OCI-M2 (cell line): ENCODE data around the gene PHF2.

Source experiments
- DNase-seq: peaks from one replicate; lab custom pipeline; 2025; ENCODE audit not compliant: unreplicated experiment; lab: John Stamatoyannopoulos, UW

PHF2 gene

DNA sequence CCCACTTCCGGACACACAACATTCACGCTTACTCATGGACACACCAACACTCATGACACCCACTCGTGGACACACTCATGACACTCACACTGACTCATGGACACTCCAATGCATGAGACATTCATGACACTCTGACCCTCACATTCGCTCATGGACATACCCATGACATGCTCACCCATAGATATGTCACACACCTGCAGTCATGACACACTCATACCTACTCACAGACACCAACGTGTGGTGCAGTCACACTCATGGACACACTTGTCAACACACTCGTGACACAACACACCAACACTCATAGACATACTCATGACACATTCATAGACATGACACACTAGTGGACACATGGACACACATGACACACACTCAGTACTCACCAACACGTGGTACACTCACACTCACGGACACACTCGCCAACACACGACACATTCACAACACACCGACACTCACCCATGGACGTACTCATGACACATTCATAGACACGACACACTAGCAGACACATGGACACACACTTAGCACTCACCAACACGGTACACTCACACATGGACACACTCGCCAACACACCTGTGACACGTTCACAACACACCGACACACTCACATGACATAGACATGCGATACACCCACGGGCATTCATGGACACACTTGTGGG is 73.4 kb downstream of the PHF2 start:
- no peak for DNase-seq

DNA sequence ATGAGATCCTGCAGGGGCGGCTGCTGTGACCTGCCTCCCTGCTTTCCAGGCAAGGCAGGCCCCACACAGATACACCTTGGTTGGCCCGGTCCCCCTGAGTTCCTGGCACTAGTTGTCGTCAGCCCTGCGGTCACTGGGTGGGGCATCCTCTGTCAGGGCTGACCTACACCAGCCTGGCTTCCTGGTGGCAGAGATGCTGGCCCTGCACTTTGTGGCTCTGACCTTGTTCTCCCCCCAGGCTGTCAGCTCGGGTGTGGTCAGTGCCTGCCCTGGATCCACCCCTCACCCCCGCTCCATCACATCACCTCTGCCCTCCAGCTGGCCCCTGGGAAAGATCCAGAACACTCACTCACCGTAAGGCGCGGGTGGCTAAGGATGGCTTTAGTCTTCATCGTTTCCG is 74.1 kb downstream of the PHF2 start:
- no peak for DNase-seq

DNA sequence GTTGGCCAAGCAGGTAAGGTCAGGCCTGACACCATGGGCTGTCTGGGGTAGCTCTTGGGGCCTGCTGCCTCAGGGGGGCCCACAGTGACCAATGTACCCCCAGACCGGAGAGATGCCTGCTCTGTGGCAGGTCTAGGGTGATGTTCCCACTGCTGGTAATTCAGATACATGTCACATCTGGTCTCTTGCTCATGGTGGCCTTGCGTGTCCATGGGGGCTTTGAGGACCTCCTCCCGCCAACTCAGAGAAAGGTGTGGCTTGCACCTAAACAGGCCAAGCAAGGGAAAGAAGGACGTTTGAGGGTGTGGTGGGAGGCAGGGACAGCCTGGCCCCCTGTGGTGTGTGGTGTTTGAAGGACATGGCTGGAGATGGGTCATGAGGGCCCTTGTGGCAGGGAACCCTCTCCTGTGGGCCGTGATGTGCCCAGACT is 75.2 kb downstream of the PHF2 start:
- DNase-seq: no peak

DNA sequence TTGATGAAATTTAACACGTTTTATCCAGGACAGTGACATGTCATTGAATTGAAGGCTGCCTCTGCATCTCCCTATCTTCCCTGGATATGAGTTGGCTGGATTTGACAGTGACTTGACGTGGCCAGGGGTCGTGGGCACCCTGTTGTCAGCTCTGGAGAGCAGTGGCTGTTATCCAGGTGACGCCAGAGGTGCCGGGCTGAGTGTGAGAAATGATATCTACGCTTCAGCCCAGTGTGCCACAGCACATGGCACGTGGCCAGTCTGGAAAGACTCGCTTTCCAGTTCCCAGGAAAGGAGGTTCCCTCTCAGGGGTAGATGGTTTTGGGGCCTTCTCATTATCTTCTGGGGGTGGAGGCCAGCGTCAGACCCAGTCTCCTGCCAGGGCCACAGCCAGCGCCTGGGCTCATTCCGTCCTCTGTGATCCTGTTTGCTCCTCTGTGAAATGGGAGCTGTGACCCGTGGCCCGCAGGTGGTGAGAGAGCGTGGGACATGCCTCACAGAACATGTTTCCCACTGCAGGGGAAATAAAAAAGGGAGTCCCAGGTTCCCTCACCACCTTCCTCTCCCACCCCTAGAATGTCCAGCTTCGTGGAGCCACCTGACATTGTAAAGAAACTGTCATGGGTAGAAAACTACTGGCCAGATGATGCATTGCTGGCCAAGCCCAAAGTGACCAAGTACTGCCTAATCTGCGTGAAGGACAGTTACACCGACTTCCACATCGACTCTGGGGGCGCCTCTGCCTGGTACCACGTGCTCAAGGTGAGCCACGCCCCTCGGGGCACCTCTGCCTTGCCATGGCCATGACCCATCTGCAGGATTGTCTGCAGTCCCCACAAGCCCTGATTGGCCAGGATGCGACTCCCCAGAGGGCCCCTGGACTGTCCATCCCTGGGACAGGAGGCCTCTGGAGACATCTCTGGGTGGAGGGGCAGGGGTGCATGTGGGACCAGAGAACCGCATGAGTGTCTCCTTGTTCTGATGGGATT is 76.5 kb downstream of the PHF2 start:
- DNase-seq: no peak

DNA sequence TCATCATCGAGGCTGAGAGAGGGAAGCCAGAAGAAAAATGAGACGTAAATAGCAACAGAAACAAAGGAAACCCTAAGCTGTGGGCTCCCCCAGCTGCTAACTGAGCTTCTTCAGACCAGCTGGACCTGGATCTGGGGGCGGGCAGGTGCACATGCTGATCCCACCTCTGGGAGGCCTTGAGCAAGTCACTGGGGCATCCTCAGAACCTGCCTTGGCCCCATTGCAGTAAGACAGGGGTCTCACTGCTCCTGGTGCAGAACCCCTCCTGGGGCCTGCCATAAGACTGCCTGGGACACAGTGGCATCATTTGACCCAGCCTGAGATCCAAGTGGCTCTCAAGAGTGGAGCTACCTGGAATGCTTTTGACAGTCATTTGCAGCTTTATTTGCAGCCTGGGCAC is 77.4 kb downstream of the PHF2 start:
- DNase-seq: no peak

DNA sequence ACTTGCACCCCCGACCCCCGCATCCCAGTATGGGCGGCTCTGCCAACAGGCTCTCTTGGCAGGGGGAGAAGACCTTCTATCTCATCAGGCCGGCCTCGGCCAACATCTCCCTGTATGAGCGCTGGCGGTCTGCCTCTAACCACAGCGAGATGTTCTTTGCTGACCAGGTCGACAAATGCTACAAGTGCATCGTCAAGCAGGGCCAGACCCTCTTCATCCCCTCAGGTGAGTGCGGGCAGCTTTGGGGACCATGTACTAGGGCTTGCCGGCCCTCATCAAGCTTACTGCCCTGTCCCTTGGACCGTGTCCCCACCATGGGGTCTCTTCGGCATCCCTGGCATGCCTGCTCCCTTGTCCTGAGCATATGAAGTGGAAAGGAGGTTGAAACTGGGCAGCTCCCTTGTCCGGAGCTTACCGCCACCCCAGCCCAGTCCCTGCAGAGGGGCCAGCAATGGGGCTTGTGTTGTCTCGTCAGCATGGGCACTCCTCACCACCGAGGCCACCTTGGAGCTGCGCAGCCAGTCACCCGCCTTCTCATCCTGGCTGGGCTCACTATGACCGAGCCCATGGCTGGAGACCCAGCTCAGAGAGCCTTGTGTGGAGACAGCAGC is 78.1 kb downstream of the PHF2 start:
- DNase-seq: no peak

DNA sequence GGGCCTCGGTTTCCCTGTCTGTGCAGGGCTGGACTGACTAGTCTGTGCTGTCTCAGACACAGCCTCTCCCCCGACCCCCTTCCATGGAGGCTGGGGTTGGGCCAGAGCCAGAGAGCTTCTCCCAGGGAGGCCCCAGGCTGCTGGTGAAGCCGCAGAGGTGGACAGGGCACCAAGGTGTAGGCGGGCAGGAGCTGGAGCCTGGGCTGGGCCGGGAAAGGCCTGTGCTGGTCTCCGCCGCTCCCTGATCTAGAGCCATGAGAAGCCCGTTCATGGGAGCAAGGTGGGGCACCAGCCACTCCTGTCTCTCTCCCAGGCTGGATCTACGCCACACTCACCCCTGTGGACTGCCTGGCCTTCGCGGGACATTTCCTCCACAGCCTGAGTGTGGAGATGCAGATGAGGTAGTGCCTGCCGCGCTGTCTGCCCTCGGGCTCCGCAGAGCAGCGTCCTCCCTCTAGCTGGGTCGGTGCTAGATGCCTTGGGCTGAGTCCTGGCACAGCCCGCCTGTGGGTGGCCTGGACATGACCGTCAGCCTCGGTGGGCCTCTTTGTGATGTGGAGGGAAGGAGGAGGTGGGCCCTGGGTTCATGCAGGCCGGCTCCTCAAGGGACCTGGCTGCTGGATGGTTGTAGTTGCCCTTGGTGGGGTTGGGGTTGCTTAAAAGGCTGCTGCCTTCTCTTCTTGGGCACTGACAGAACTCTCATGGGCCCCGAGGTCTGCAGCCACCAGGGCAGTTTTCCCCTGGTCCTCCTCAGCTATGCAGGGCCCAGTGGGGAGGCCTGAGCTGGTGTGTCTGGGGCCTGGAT is 79.4 kb downstream of the PHF2 start:
- no peak for DNase-seq

DNA sequence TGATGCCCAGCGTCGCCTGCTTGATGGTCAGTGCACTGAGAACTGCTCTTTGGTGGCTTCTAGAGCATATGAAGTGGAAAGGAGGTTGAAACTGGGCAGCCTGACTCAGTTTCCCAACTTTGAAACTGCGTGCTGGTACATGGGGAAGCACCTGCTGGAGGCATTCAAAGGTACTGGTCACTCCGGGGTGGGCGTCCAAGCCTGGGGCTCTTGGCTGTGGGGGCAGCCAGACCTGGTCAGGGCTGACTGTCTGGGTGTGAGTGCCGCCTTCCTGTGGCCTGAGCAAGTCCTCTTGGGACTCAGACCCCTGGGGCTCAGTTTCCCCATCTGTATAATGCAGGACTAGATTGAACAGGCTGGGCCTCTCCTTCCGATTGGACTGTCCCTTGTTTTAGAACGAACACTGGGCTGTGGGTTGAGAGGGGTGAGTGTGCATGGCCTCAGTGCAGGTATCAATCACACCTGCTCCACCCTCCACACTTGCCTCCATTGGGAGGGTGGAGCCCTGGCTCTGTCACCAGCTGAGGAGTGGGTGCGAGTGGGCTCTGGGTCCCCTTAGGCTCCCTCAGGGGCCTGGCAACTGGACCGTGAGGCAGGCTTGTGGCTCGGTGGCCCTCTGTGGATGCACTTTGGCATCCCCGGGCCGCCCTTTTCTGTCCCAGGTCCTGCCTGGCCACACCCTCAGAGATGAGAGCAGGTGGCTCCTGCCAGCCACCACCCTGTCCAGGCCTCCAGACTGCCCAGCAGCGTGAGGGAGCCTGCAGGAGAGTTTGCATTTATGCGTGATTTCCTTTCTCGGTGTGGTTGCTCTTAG is 80.2 kb downstream of the PHF2 start:
- DNase-seq: no peak

DNA sequence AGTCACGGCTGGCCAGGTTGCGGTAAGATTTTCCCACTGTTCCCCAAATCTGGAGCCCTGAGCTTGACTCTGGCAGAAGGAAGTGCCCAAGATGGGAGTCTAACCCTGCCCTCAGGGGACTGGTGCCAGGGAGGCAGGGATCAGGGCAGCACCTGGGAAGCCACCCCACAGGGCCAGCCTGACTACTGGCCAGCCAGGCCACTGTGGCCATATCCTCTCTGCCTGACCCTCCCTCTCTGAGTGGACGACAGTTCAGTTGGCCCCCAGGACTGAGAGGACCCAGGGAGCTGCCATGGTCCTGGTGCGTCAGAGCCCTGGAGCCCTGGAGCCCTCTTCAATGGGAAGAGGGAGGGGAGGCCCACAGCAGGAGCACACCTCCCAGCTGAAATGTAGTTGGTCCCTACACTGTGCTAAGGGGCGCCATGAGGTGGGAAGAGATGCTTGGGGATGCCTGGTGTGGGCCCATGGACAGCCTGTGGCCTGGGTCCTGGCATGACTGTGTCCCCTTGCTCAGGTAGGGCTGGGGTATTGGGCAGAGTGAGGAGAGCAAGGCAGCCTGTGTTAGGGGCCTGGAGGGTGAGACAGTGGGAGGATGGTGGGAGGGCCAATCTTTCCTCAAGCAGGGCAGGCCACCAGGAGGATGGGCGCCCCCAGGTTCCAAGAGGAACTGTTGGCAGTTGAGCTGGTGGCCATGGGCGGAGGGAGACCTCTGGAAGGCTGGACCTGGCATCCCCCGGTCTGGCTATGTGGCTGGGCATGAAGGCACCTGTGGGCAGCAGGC is 81.1 kb downstream of the PHF2 start:
- no peak for DNase-seq

DNA sequence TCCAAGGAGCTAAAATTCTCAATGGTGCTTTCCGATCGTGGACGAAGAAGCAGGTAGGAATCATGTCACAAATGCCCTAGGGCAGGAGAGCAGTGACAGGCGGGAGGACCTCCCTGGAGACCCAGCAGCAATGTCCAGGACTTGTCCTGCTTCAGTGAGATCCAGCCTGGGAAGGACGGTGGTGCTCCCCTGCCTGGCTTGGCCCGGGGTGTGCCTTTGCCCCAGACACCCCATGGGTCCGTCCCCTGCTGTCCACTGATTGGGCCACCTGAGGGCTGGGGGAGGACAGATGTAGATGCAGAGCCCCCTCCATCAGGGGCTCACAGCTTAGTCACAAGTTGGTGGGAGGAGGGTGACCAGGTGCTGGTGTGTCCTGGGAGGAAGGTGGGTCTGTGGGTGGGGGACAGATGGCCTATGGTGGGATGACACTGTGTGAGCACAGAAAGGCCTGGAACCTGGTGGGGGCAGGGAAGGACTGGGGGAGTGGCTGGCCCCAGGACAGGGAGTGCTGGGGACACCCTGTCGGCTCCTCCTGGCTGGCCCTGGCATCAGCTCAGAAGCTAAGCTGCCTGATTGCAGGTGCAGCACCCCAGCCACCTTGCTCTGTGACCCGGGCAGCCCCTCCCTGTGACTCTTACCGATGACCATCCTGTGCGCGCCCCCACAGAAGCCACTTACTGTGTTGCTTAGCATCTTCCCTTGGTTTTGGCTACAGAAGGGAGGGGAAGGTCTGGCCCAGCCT is 82.0 kb downstream of the PHF2 start:
- no peak for DNase-seq

DNA sequence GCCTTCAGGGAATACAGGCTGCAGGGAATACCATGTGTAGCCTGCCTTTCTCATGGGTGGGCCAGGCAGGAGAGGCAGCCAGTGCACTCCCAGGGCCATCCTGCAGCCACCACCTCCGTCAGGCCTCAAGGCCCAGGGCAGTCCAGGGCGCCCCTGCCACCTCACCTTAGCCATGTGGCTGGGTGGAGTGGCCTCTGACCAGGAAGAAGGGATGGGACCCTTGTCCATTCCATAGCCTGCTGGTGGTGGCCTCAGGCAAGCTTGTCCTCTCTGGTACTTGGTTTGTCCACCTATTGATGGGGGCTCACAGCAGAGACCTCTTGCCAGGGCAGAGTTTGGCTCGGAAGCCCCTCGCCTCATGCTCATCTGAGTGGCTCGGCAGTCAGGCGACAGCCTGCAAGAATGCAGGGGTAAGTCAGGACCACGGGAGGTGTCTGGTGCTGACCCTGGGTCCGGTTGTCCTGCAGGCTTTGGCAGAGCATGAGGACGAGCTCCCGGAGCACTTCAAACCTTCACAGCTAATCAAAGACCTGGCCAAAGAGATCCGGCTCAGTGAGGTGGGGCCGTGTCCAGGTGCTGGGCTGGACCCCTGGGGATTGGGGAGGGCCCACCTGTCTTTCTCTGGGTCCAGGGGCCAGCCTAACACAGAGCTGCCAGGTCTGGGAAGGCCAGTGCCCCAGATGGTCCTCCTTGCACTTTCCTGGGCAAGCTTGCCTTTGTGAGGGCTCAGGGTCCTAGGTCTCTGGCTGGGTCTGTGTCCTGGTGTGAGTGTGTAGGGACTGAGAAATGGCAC is 82.9 kb downstream of the PHF2 start:
- DNase-seq: no peak

DNA sequence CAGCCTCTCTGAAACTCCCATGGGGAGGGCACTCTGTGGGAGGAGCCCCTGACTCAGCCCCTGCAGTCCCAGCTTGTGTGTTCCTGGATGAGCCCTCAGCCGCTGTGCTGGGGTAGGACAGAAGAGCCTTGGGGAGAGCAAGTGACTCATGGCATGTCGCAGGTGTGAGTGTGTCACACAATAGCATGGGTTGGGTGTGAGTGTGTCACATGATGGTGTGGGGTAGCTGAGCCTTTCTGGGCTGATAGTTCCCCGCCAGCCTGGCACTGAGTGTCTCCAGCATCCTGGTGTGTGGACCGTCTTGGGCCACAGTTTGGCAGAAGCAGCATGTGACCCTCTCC is 83.4 kb downstream of the PHF2 start:
- DNase-seq: no peak

DNA sequence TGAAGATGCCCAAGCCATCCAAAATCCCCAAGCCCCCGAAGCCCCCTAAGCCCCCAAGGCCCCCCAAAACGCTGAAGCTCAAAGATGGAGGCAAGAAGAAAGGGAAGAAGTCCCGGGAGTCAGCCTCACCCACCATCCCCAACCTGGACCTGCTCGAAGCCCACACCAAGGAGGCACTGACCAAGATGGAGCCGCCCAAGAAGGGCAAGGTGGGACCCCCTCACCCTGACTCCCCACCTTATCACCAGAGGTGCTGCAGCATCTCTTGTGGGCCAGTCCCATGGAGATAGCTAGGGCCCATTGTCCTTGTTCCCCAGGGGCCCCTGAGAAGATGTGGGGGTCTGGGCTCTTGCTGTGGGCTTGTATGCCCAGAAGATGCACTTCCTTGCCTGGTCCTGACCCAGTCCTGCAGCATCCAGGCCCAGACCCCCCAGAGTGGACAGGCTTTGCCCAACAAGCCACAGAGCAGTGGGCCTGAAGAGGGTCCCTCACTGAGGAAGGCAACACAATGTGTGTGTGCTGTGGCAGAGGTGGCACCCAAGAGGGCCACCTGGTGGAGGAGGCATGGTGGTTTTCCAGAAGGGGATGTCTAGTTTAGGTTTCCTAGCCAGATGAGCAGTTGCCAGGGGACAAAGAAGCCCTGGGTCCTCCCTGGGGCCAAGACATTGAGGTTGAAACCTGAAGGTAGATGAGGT is 84.1 kb downstream of the PHF2 start:
- no peak for DNase-seq

DNA sequence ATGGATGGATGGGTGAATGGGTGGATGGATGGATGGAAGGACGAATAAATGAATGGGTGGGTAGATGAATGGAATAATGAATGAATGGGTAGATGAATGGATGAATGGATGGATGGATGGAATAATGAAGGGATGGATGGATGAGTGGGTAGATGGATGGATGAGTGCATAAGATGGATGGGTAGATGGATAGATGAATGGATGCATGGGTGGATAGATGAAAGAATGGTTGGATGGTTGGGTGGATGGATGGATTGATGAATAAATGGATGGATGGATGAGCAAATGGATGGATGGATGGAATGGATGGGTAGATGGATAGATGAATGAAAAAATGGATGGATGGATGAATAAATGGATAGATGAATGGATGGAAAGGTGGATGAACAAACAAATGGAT is 85.2 kb downstream of the PHF2 start:
- no peak for DNase-seq

DNA sequence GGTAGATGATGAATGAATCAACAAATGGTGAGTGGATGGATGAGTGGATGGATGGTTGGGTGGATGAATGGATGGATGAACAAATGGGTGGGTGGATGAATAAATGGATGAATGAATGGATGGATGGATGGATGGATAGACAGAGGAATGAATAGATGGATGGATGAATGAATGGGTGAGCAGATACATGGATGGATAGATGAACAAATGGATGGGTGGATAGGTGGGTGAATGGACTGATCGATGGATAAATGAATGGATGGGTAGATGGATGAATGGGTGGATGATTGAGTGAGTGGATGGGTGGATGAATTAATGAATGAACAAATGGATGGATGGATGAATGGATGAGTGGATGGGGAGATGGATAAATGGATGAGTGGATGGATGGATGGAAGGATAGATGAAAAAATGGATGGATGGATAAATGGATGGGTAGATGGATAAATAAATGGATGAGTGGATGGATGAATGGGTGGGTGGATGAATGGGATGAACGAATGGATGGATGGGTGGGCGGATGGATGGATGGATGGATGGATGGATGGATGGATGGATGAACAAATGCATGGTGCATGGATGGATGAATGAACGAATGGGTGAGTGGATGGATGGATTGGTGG is 85.7 kb downstream of the PHF2 start:
- DNase-seq: no peak

DNA sequence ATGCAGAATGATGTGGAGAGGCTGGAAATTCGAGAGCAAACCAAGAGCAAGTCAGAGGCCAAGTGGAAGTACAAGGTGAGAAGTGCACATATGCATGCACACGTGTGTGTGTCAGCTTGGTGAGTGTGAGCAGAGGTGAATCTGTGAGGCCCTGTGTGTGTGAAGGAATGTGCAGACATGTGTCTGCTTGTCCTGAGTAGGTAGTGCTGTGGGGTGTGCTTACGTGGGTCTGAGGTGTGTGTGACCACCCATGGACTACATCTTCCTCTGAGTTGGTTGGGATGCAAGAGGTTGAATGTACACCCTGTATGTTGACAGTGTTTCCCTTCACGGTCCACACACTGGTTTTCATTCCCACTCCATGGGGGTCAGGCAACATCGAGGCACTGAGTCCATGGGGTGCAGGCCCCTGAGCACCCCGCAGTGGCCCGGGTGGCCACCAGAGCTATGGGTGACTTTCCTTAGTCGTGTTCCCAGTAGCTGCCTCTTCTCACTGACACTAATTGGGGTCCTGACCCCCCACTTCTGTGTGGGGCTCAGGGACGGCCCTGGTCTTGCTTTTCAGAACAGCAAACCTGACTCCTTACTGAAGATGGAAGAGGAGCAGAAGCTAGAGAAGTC is 86.7 kb downstream of the PHF2 start:
- no peak for DNase-seq
